ENCODE results near the gene PRR30.

- TF ChIP-seq, protein P1, sequence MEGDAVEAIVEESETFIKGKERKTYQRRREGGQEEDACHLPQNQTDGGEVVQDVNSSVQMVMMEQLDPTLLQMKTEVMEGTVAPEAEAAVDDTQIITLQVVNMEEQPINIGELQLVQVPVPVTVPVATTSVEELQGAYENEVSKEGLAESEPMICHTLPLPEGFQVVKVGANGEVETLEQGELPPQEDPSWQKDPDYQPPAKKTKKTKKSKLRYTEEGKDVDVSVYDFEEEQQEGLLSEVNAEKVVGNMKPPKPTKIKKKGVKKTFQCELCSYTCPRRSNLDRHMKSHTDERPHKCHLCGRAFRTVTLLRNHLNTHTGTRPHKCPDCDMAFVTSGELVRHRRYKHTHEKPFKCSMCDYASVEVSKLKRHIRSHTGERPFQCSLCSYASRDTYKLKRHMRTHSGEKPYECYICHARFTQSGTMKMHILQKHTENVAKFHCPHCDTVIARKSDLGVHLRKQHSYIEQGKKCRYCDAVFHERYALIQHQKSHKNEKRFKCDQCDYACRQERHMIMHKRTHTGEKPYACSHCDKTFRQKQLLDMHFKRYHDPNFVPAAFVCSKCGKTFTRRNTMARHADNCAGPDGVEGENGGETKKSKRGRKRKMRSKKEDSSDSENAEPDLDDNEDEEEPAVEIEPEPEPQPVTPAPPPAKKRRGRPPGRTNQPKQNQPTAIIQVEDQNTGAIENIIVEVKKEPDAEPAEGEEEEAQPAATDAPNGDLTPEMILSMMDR (IDR thresholded peaks at IDR 0.05; ENCODE audit: insufficient read depth, low read length): no peak
- TF ChIP-seq GABPA (IDR thresholded peaks at IDR 0.05; ENCODE audit: low read depth): no peak
- no peak for TF ChIP-seq POLR2AphosphoS5 (IDR thresholded peaks at IDR 0.05; ENCODE audit: low read depth)
- TF ChIP-seq, protein P2, sequence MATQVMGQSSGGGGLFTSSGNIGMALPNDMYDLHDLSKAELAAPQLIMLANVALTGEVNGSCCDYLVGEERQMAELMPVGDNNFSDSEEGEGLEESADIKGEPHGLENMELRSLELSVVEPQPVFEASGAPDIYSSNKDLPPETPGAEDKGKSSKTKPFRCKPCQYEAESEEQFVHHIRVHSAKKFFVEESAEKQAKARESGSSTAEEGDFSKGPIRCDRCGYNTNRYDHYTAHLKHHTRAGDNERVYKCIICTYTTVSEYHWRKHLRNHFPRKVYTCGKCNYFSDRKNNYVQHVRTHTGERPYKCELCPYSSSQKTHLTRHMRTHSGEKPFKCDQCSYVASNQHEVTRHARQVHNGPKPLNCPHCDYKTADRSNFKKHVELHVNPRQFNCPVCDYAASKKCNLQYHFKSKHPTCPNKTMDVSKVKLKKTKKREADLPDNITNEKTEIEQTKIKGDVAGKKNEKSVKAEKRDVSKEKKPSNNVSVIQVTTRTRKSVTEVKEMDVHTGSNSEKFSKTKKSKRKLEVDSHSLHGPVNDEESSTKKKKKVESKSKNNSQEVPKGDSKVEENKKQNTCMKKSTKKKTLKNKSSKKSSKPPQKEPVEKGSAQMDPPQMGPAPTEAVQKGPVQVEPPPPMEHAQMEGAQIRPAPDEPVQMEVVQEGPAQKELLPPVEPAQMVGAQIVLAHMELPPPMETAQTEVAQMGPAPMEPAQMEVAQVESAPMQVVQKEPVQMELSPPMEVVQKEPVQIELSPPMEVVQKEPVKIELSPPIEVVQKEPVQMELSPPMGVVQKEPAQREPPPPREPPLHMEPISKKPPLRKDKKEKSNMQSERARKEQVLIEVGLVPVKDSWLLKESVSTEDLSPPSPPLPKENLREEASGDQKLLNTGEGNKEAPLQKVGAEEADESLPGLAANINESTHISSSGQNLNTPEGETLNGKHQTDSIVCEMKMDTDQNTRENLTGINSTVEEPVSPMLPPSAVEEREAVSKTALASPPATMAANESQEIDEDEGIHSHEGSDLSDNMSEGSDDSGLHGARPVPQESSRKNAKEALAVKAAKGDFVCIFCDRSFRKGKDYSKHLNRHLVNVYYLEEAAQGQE (IDR thresholded peaks at IDR 0.05; ENCODE audit: insufficient replicate concordance, low read depth): no peak
Observed at GRCh38 chr2:27137322-27137935, 1.8 kb downstream of the PRR30 start.

Data from HL-60 (cell line).